ENCODE measurements around the gene FBXW8.

FBXW8 gene

DNA sequence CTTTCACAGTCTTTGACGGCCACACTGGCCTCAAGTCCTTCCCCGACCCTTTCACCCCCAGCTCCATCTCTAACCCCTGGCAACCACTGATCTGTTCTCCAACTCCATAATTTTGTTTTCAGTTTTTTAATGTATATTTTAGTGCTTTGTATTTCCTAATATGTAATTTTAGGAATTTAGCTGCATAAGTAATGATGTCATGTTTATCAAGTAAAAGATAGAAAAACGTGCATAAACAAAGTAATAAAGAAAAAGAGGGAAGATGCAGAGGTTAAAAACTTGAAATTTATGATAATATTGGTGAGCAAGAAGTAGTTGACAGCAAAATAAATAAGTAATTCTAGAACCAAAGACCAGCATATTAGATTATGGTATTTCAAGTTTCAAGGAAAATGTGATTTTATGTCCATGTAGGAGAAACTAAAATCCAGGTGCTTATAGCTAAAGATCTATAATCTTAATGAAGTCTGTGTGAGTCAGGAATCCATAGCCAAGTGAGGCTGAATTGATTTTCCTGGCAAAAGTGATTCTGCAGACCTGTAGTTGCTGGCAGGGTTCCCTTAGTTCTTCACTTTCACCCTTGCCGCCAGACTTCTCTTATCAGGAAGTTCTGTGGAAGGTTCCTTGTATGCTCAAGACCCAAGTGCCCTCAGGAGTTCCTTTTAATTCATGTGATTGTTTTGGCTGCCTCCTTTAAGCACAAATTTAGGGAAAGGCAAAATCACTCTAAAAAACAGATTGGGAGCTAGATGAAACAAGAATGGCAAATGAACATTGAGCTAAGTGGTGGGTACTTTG, 24.4 kb downstream of the FBXW8 start:
- no peak for ATAC-seq
- TF ChIP-seq OSR1 (CRISPR knock-in tag; IDR thresholded peaks at IDR 0.05) (no peak), CSDC2 (CRISPR knock-in tag; IDR thresholded peaks at IDR 0.05) (no peak), POU6F1 (CRISPR knock-in tag; IDR thresholded peaks at IDR 0.05; ENCODE audit: borderline replicate concordance, low read depth) (no peak), BACH2 (CRISPR knock-in tag; IDR thresholded peaks at IDR 0.05; ENCODE audit: borderline replicate concordance) (no peak), ISL1 (CRISPR knock-in tag; IDR thresholded peaks at IDR 0.05) (no peak), ZFP30 (CRISPR knock-in tag; IDR thresholded peaks at IDR 0.05) (no peak), GLIS3 (CRISPR knock-in tag; IDR thresholded peaks at IDR 0.05) (no peak)
- TF ChIP-seq, protein P1, sequence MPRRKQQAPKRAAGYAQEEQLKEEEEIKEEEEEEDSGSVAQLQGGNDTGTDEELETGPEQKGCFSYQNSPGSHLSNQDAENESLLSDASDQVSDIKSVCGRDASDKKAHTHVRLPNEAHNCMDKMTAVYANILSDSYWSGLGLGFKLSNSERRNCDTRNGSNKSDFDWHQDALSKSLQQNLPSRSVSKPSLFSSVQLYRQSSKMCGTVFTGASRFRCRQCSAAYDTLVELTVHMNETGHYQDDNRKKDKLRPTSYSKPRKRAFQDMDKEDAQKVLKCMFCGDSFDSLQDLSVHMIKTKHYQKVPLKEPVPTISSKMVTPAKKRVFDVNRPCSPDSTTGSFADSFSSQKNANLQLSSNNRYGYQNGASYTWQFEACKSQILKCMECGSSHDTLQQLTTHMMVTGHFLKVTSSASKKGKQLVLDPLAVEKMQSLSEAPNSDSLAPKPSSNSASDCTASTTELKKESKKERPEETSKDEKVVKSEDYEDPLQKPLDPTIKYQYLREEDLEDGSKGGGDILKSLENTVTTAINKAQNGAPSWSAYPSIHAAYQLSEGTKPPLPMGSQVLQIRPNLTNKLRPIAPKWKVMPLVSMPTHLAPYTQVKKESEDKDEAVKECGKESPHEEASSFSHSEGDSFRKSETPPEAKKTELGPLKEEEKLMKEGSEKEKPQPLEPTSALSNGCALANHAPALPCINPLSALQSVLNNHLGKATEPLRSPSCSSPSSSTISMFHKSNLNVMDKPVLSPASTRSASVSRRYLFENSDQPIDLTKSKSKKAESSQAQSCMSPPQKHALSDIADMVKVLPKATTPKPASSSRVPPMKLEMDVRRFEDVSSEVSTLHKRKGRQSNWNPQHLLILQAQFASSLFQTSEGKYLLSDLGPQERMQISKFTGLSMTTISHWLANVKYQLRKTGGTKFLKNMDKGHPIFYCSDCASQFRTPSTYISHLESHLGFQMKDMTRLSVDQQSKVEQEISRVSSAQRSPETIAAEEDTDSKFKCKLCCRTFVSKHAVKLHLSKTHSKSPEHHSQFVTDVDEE (CRISPR knock-in tag; IDR thresholded peaks at IDR 0.05), result no peak

GRCh38 chr12:116937640-116938039, 26.9 kb downstream of the FBXW8 start:
- no peak for ATAC-seq
- TF ChIP-seq TCF4 (CRISPR knock-in tag; IDR thresholded peaks at IDR 0.05; ENCODE audit: borderline replicate concordance), result no peak
- no peak for TF ChIP-seq BACH2 (CRISPR knock-in tag; IDR thresholded peaks at IDR 0.05; ENCODE audit: borderline replicate concordance)
- TF ChIP-seq TOX (CRISPR knock-in tag; IDR thresholded peaks at IDR 0.05; ENCODE audit: borderline replicate concordance), result no peak
- no peak for TF ChIP-seq ZFP3 (CRISPR knock-in tag; IDR thresholded peaks at IDR 0.05)
- no peak for TF ChIP-seq PPARA (CRISPR knock-in tag; IDR thresholded peaks at IDR 0.05; ENCODE audit: borderline replicate concordance)
- no peak for TF ChIP-seq ZFP30 (CRISPR knock-in tag; IDR thresholded peaks at IDR 0.05)
- no peak for TF ChIP-seq ARNTL (CRISPR knock-in tag; IDR thresholded peaks at IDR 0.05; ENCODE audit: borderline replicate concordance, low read depth)
- TF ChIP-seq ESRRG (CRISPR knock-in tag; IDR thresholded peaks at IDR 0.05), result no peak
- no peak for TF ChIP-seq CSRNP3 (CRISPR knock-in tag; IDR thresholded peaks at IDR 0.05)
- TF ChIP-seq SNAI2 (CRISPR knock-in tag; IDR thresholded peaks at IDR 0.05), result no peak

GRCh38 chr12:116939734-116940133, 29.0 kb downstream of the FBXW8 start:
- no peak for TF ChIP-seq TCF4 (CRISPR knock-in tag; IDR thresholded peaks at IDR 0.05; ENCODE audit: borderline replicate concordance)
- TF ChIP-seq CSRNP3 (CRISPR knock-in tag; IDR thresholded peaks at IDR 0.05), result no peak
- TF ChIP-seq, protein P1 (CRISPR knock-in tag; IDR thresholded peaks at IDR 0.05), result no peak
- no peak for TF ChIP-seq ZNF565 (CRISPR knock-in tag; conservative IDR thresholded peaks at IDR 0.05; ENCODE audit: low read depth)
- no peak for TF ChIP-seq GLIS3 (CRISPR knock-in tag; IDR thresholded peaks at IDR 0.05)
- TF ChIP-seq BACH2 (CRISPR knock-in tag; IDR thresholded peaks at IDR 0.05; ENCODE audit: borderline replicate concordance), result no peak
- no peak for TF ChIP-seq ESRRG (CRISPR knock-in tag; IDR thresholded peaks at IDR 0.05)
- TF ChIP-seq PPARA (CRISPR knock-in tag; IDR thresholded peaks at IDR 0.05; ENCODE audit: borderline replicate concordance), result no peak
- no peak for TF ChIP-seq ZFP3 (CRISPR knock-in tag; IDR thresholded peaks at IDR 0.05)
- no peak for TF ChIP-seq ZNF70 (CRISPR knock-in tag; IDR thresholded peaks at IDR 0.05)
- no peak for TF ChIP-seq ZFP30 (CRISPR knock-in tag; IDR thresholded peaks at IDR 0.05)
- no peak for TF ChIP-seq OSR1 (CRISPR knock-in tag; IDR thresholded peaks at IDR 0.05)
- no peak for TF ChIP-seq ISL1 (CRISPR knock-in tag; IDR thresholded peaks at IDR 0.05)
- no peak for TF ChIP-seq PATZ1 (CRISPR knock-in tag; IDR thresholded peaks at IDR 0.05; ENCODE audit: borderline replicate concordance)
- no peak for TF ChIP-seq SNAI2 (CRISPR knock-in tag; IDR thresholded peaks at IDR 0.05)
- no peak for TF ChIP-seq CSDC2 (CRISPR knock-in tag; IDR thresholded peaks at IDR 0.05)
- TF ChIP-seq ZNF8 (CRISPR knock-in tag; IDR thresholded peaks at IDR 0.05), result no peak
- TF ChIP-seq ARNTL (CRISPR knock-in tag; IDR thresholded peaks at IDR 0.05; ENCODE audit: borderline replicate concordance, low read depth), result no peak
- no peak for TF ChIP-seq ZC3H10 (CRISPR knock-in tag; IDR thresholded peaks at IDR 0.05)
- no peak for ATAC-seq
